OCI-LY1 (cell line): ENCODE measurements around the gene MT3.

Experiments
- EZH2 ChIP-seq: fragments of 200-600 bp; sonication (generic), shearing (Covaris generic); IDR thresholded peaks from 2 replicates; pipeline ENCODE4 v1.8.0; 2017; ENCODE audit warnings: borderline replicate concordance, mixed run types, mild to moderate bottlenecking, antibody characterized with exemption, low read length, moderate library complexity, mixed read lengths
- TF ChIP-seq, protein P1 (sequence below): fragments of 200-600 bp; sonication (generic), shearing (Covaris generic); IDR thresholded peaks from 2 replicates; pipeline ENCODE4 v1.5.1; 2017; ENCODE audit warnings: mild to moderate bottlenecking, antibody characterized with exemption, low read length, moderate library complexity, mixed read lengths

GRCh38 chr16:56623637-56624036 is 34.3 kb downstream of the MT3 start:
- TF ChIP-seq, protein P1, sequence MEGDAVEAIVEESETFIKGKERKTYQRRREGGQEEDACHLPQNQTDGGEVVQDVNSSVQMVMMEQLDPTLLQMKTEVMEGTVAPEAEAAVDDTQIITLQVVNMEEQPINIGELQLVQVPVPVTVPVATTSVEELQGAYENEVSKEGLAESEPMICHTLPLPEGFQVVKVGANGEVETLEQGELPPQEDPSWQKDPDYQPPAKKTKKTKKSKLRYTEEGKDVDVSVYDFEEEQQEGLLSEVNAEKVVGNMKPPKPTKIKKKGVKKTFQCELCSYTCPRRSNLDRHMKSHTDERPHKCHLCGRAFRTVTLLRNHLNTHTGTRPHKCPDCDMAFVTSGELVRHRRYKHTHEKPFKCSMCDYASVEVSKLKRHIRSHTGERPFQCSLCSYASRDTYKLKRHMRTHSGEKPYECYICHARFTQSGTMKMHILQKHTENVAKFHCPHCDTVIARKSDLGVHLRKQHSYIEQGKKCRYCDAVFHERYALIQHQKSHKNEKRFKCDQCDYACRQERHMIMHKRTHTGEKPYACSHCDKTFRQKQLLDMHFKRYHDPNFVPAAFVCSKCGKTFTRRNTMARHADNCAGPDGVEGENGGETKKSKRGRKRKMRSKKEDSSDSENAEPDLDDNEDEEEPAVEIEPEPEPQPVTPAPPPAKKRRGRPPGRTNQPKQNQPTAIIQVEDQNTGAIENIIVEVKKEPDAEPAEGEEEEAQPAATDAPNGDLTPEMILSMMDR = no peak
- no peak for TF ChIP-seq EZH2
